MM.1S (cell line): ENCODE results near the gene NIPAL4.

Experiments used
- DNase-seq: peaks from one replicate; pipeline ENCODE4 v3.0.0-alpha.2; 2015
- H2AFZ ChIP-seq: fragments of 300-600 bp; sonication (generic); 2 replicates; pipeline ENCODE4 v1.6.0; 2016; ENCODE audit warnings: antibody characterized with exemption, low read length
- H3F3A ChIP-seq: fragments of 300-600 bp; sonication (generic); 2 replicates; pipeline ENCODE4 v1.6.1; 2016; ENCODE audit warnings: mild to moderate bottlenecking, antibody characterized with exemption, low read length, moderate library complexity, mixed read lengths; ENCODE audit not compliant: insufficient read depth
- H3K27ac ChIP-seq: fragments of 300-600 bp; sonication (generic); 2 replicates; pipeline ENCODE4 v1.5.1; 2016; ENCODE audit warnings: mild to moderate bottlenecking, low read length
- H3K27me3 ChIP-seq: fragments of 300-600 bp; sonication (generic); replicated peaks from 2 replicates; pipeline ENCODE4 v1.6.0; 2016; ENCODE audit warnings: low read length; ENCODE audit not compliant: insufficient read depth
- H3K36me3 ChIP-seq: fragments of 300-600 bp; sonication (generic); replicated peaks from 2 replicates; pipeline ENCODE4 v1.6.1; 2016; ENCODE audit warnings: mild to moderate bottlenecking, low read length, mixed read lengths; ENCODE audit not compliant: insufficient read depth
- H3K4me1 ChIP-seq: fragments of 300-600 bp; sonication (generic); 2 replicates; pipeline ENCODE4 v1.6.1; 2016; ENCODE audit warnings: low read length, mixed read lengths
- H3K4me2 ChIP-seq: fragments of 300-600 bp; sonication (generic); 2 replicates; pipeline ENCODE4 v1.6.0; 2016; ENCODE audit warnings: low read depth, low read length
- H3K4me3 ChIP-seq: fragments of 300-600 bp; sonication (generic); 2 replicates; pipeline ENCODE4 v1.5.1; 2016; ENCODE audit warnings: low read length, mixed read lengths
- H3K79me2 ChIP-seq: fragments of 300-600 bp; sonication (generic); 2 replicates; pipeline ENCODE4 v1.6.1; 2016; ENCODE audit warnings: mixed run types, low read length, mixed read lengths
- H3K9ac ChIP-seq: fragments of 300-600 bp; sonication (generic); 2 replicates; pipeline ENCODE4 v1.6.1; 2016; ENCODE audit warnings: low read length, mixed read lengths
- H3K9me2 ChIP-seq: fragments of 300-600 bp; sonication (generic); replicated peaks from 2 replicates; pipeline ENCODE4 v1.6.1; 2016; ENCODE audit warnings: mild to moderate bottlenecking, low read length, mixed read lengths; ENCODE audit not compliant: insufficient read depth
- H3K9me3 ChIP-seq: fragments of 300-600 bp; sonication (generic); replicated peaks from 2 replicates; pipeline ENCODE4 v1.6.1; 2016; ENCODE audit warnings: mild to moderate bottlenecking, low read length, mixed read lengths; ENCODE audit not compliant: insufficient read depth
- H4K20me1 ChIP-seq: fragments of 300-600 bp; sonication (generic); 2 replicates; pipeline ENCODE4 v1.6.1; 2016; ENCODE audit warnings: mild to moderate bottlenecking, low read length, moderate library complexity, mixed read lengths; ENCODE audit not compliant: insufficient read depth
- EZH2 ChIP-seq: fragments of 300-600 bp; sonication (generic); optimal IDR thresholded peaks from 2 replicates; pipeline ENCODE3; 2017; ENCODE audit warnings: low read depth, mild to moderate bottlenecking, antibody characterized with exemption, low read length, mixed read lengths
- EZH2phosphoT487 ChIP-seq: fragments of 300-600 bp; sonication (generic); IDR thresholded peaks from 2 replicates; pipeline ENCODE4 v1.6.1; 2018; ENCODE audit warnings: antibody characterized with exemption, low read length
- TF ChIP-seq, protein P1 (sequence below): fragments of 300-600 bp; sonication (generic); IDR thresholded peaks from 2 replicates; pipeline ENCODE4 v1.5.1; 2016; ENCODE audit warnings: antibody characterized with exemption, low read length, mixed read lengths

The NIPAL4 gene

DNA sequence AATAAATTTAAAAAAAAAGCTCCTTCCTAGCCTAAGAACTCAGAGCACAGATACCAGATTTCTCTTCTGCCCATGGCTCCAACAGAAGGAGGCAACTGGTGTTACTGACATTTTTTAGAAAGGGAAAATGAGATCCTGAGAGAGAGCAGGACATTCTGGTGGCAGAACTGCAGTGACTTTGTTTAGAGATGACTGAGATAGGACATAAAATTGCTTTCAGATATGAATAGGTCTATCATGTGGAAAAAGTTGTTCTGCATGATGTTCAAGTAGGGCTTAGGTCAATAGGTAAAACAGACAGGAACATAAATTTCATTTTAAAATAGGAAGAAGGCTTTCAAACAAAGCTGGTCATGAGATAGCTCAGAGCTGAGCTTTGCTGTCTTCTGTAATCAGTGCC lies 49.6 kb downstream of the NIPAL4 start:
- TF ChIP-seq, protein P1, sequence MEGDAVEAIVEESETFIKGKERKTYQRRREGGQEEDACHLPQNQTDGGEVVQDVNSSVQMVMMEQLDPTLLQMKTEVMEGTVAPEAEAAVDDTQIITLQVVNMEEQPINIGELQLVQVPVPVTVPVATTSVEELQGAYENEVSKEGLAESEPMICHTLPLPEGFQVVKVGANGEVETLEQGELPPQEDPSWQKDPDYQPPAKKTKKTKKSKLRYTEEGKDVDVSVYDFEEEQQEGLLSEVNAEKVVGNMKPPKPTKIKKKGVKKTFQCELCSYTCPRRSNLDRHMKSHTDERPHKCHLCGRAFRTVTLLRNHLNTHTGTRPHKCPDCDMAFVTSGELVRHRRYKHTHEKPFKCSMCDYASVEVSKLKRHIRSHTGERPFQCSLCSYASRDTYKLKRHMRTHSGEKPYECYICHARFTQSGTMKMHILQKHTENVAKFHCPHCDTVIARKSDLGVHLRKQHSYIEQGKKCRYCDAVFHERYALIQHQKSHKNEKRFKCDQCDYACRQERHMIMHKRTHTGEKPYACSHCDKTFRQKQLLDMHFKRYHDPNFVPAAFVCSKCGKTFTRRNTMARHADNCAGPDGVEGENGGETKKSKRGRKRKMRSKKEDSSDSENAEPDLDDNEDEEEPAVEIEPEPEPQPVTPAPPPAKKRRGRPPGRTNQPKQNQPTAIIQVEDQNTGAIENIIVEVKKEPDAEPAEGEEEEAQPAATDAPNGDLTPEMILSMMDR: no peak
- TF ChIP-seq EZH2phosphoT487 (no peak), EZH2 (no peak)
- Histone ChIP-seq H4K20me1 (no peaks in the 10 kb centered on the region), H3K79me2 (no peaks in the 10 kb centered on the region), H3K4me2 (no peak overlapping the region), H3K4me1 (no peaks in the 10 kb centered on the region), H3F3A (no peaks in the 10 kb centered on the region), H3K27ac (no peak overlapping the region), H2AFZ (no peak overlapping the region), H3K9me3 (no peaks in the 10 kb centered on the region), H3K36me3 (no peaks in the 10 kb centered on the region), H3K27me3 (no peaks in the 10 kb centered on the region), H3K4me3 (no peak overlapping the region), H3K9me2 (no peaks in the 10 kb centered on the region), H3K9ac (no peak overlapping the region)
- no peak for DNase-seq

DNA sequence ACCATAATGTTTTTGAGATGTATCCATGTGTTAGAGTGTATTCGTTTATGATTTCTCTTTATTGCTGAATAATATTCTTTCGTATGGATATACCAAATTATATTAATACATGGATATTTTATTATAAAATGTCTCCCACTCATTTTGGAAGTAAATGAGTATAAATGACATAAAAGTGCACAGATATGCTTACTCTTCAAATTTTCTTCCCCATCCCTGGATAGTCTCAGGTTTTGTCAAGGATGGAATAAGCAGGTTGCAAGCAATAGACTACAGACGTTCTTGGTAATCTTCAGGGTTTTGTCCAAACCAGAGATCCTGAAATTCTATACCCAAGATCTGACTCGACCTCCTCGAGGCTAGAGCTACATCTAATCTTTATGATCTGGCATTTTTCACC lies 50.7 kb downstream of the NIPAL4 start:
- H4K20me1 ChIP-seq: no peaks in the 10 kb centered on the region
- H3K9me2 ChIP-seq: no peaks in the 10 kb centered on the region
- no peak overlapping the region for H3K4me2 ChIP-seq
- DNase-seq: no peak
- TF ChIP-seq EZH2phosphoT487 (no peak), EZH2 (no peak)
- TF ChIP-seq, protein P1: no peak
- no peak overlapping the region for H3K4me3 ChIP-seq
- H3K9ac ChIP-seq: no peak overlapping the region
- H3K27ac ChIP-seq: no peak overlapping the region
- H3K9me3 ChIP-seq: no peaks in the 10 kb centered on the region
- no peaks in the 10 kb centered on the region for H3K79me2 ChIP-seq
- no peaks in the 10 kb centered on the region for H3K4me1 ChIP-seq
- H3K27me3 ChIP-seq: no peaks in the 10 kb centered on the region
- H3F3A ChIP-seq: no peaks in the 10 kb centered on the region
- no peaks in the 10 kb centered on the region for H3K36me3 ChIP-seq
- no peak overlapping the region for H2AFZ ChIP-seq

DNA sequence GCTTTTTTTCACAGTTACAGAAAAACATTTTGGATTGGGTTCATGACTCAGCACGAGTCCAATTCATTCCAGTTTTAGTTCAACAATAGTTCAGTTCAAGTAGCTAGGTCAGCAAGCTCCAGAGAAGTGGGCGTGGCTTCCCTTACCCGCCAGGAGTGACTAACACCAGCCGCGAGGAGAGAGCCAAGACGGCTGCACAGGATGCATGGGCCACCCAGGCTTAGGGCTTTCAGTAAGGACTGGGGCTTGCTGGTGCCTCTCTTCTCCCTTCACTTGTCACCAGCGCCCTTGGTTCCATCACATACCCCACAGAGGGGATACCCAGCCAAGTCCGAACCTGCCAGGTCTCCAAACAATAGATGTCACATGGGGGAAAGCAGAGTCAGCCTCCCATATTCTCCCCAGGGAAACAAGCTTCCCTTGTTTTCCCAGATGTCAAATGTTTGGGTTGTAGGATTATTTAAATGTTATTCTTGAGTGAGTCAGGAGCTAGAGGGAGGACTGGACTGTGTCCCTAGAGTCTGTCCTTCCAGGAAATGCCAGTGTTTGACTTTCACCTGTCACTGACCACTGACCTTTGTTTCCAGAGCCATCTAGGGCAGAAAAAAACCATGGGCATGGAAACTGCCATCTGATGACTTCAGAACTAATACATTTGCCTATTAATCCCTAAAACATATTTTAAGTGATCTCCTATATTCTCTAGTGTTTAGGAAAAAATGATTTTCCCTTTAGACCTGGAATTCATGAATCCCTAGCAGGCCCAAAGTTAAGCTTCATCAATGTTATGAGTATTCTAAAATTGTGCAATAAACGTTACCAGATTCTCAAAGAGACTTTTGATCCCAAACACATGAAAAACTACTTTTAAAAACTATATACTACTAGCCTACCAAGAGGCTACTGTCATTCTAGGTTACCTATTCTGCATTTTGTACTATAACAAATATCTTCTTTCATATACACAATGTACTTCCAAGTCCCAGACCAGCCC lies 51.9 kb downstream of the NIPAL4 start:
- Histone ChIP-seq H3F3A (no peaks in the 10 kb centered on the region), H3K4me1 (no peaks in the 10 kb centered on the region), H3K9me2 (no peaks in the 10 kb centered on the region), H3K79me2 (no peaks in the 10 kb centered on the region), H3K4me3 (no peak overlapping the region), H3K9ac (no peak overlapping the region), H3K4me2 (no peak overlapping the region), H3K27me3 (no peaks in the 10 kb centered on the region), H3K27ac (no peak overlapping the region), H4K20me1 (no peaks in the 10 kb centered on the region), H3K9me3 (no peaks in the 10 kb centered on the region), H2AFZ (no peak overlapping the region), H3K36me3 (no peaks in the 10 kb centered on the region)
- DNase-seq: no peak
- TF ChIP-seq, protein P1: no peak
- TF ChIP-seq EZH2 (no peak), EZH2phosphoT487 (no peak)
